ENCODE results near the gene EIF2B2.

- no peak for TF ChIP-seq CTCF (conservative IDR thresholded peaks at IDR 0.05)
- no peak for TF ChIP-seq EZH2 (IDR thresholded peaks at IDR 0.05; ENCODE audit: low read depth)
Measured at GRCh38 chr14:75010472-75011093, 7.9 kb downstream of the EIF2B2 start.

Measured in PC-9 (cell line).